Fibroblast of skin of back (primary cell): ENCODE measurements around the gene OSR1.
"Not testable (repeated sequence)": the region's sequence is repeated elsewhere in the genome, so short reads cannot be mapped to it uniquely, and the experiment has no call there.

ENCODE experiments used
- DNase-seq: peaks from one replicate; pipeline ENCODE4 v3.0.0-alpha.2; 2013

Gene OSR1

GRCh38 chr2:19331450-19331849, 27.0 kb downstream of the OSR1 start:
- DNase-seq = no peak

- no peak for DNase-seq
Observed at GRCh38 chr2:19330436-19330835, 28.0 kb downstream of the OSR1 start.

GRCh38 chr2:19329445-19329844, 29.0 kb downstream of the OSR1 start:
- DNase-seq = peak; percentile 9

- DNase-seq = no peak
Observed at GRCh38 chr2:19327496-19327895, 30.9 kb downstream of the OSR1 start.

GRCh38 chr2:19321946-19322345, 36.5 kb downstream of the OSR1 start:
- DNase-seq = no peak

- DNase-seq = no peak
Observed at GRCh38 chr2:19320813-19321212, 37.6 kb downstream of the OSR1 start.

- no peak for DNase-seq
Observed at GRCh38 chr2:19319698-19320097, 38.7 kb downstream of the OSR1 start.

- DNase-seq = no peak
Observed at GRCh38 chr2:19319064-19319463, 39.4 kb downstream of the OSR1 start.

- no peak for DNase-seq
Observed at GRCh38 chr2:19313553-19313952, 44.9 kb downstream of the OSR1 start.

GRCh38 chr2:19312949-19313348, 45.5 kb downstream of the OSR1 start:
- peak; percentile 38 for DNase-seq

- not testable (repeated sequence) for DNase-seq
Observed at GRCh38 chr2:19306065-19306464, 52.4 kb downstream of the OSR1 start.

- not testable (repeated sequence) for DNase-seq
Observed at GRCh38 chr2:19305400-19306055, 52.9 kb downstream of the OSR1 start.

GRCh38 chr2:19301706-19302105, 56.7 kb downstream of the OSR1 start:
- no peak for DNase-seq
